Peyer's patch (tissue), 4 donors: ENCODE results near the gene BMP6. TPM values are rescaled to one million over a fixed set of nuclear protein-coding genes. Genes with fewer than 3 reads are reported as not detected.

Experiments
- DNase-seq, 3 donors: peaks; one replicate each; pipeline ENCODE4 v3.0.0-alpha.2; 2017 to 2019
- H3K27ac ChIP-seq, 4 donors: fragments of 200-600 bp; sonication (generic); one replicate each; pipeline ENCODE4 v1.5.1; 2016 to 2019
- H3K27me3 ChIP-seq, 2 donors: fragments of 200-600 bp; sonication (generic); one replicate each; pipeline ENCODE4 v1.5.1; 2019
- H3K36me3 ChIP-seq, 3 donors: fragments of 200-600 bp; sonication (generic); one replicate each; pipeline ENCODE4 v1.5.1; 2016 to 2019
- H3K4me1 ChIP-seq, 4 donors: fragments of 200-600 bp; sonication (generic); one replicate each; pipeline ENCODE4 v1.5.1; 2016 to 2019
- H3K4me3 ChIP-seq, 4 donors: fragments of 200-600 bp; sonication (generic); 1 replicate in 3 of 4; 2 replicates in 1 of 4; pipeline ENCODE4 v1.5.1; 2016 to 2019; ENCODE audit warnings: mild to moderate bottlenecking in 1 of 4
- H3K9me3 ChIP-seq, 4 donors: fragments of 200-600 bp; sonication (generic); one replicate each; pipeline ENCODE4 v1.5.1; 2016 to 2019; ENCODE audit warnings: mild to moderate bottlenecking in 1 of 4
- POLR2A ChIP-seq, 2 donors: fragments of 450-650 bp; IDR thresholded peaks; one replicate each; pipeline ENCODE4 v1.5.1; 2017; ENCODE audit warnings: antibody characterized with exemption in 2 of 2, mild to moderate bottlenecking in 2 of 2, moderate library complexity in 2 of 2
- total RNA-seq, 4 donors: library from RNA; depleted of rRNA; stranded (reverse); fragments of >200 nt; gene quantifications; one replicate each; pipeline ENCODE4 v1.1.0, GENCODE V29; 2016
- TF ChIP-seq, protein P1 (sequence below), 6 experiments: fragments of 450-650 bp in 4 of 6; fragments of 200-600 bp in 2 of 6; sonication (generic) in 1 of 6; IDR thresholded peaks; one replicate each; pipeline ENCODE4 v1.5.1; 2017 to 2019; ENCODE audit warnings: antibody characterized with exemption in 6 of 6, mild to moderate bottlenecking in 3 of 6, moderate library complexity in 1 of 6

BMP6 gene
- total RNA-seq, 4 donors from 2014 or later, result 0.88 to 3.6 (median 2.2) TPM

DNA sequence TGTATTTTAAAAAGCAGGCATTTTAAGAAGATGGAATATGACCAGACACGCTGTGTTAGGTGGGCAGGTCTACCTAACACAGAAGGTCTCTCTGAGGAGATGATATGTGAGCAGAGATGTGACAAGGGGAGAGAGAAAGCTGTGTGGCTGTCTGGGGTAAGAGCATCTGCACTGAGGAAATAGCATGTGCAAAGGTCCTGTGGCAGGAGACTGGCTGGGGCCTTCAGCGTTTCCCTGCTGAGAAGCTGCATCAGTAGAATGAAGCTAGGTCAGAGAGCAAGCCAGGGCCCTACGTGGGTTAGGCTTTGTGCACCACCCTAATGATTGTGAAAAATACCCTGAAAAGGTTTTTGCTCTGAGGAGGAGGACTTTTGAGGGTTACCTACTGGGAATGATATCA lies 97.7 kb downstream of the BMP6 start:
- H3K9me3 ChIP-seq, result no peaks in the 10 kb centered on the region
- no peaks in the 10 kb centered on the region for H3K27me3 ChIP-seq
- no peaks in the 10 kb centered on the region for H3K4me1 ChIP-seq
- TF ChIP-seq, protein P1, sequence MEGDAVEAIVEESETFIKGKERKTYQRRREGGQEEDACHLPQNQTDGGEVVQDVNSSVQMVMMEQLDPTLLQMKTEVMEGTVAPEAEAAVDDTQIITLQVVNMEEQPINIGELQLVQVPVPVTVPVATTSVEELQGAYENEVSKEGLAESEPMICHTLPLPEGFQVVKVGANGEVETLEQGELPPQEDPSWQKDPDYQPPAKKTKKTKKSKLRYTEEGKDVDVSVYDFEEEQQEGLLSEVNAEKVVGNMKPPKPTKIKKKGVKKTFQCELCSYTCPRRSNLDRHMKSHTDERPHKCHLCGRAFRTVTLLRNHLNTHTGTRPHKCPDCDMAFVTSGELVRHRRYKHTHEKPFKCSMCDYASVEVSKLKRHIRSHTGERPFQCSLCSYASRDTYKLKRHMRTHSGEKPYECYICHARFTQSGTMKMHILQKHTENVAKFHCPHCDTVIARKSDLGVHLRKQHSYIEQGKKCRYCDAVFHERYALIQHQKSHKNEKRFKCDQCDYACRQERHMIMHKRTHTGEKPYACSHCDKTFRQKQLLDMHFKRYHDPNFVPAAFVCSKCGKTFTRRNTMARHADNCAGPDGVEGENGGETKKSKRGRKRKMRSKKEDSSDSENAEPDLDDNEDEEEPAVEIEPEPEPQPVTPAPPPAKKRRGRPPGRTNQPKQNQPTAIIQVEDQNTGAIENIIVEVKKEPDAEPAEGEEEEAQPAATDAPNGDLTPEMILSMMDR (IDR thresholded peaks at IDR 0.05), result no peak
- TF ChIP-seq POLR2A (IDR thresholded peaks at IDR 0.05), result no peak
- H3K27ac ChIP-seq, result no peak overlapping the region
- no peak overlapping the region for H3K4me3 ChIP-seq
- no peaks in the 10 kb centered on the region for H3K36me3 ChIP-seq
- DNase-seq, result no peak

DNA sequence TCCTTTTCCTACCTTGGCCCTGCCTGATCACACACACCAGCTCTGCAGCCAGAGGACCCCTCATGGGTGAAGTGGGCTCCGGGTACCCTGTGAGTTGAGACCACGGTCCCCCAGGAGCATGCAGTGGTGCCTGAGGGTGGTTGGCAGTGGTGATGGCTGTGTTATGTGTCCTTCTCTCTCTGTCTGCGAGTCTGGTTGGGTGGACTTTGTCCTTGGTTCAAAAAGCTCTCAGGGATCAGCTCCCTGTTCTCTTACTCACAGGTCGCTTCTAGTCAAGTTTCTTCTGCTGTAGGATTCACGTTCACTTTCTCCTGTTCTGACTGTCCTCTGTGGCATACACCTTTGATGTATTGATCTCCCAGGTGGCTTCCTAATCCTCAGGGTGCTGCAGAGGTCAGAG lies 100.1 kb downstream of the BMP6 start:
- DNase-seq, result no peak
- H3K27ac ChIP-seq, result no peak overlapping the region
- H3K27me3 ChIP-seq, result no peaks in the 10 kb centered on the region
- H3K4me1 ChIP-seq, result no peaks in the 10 kb centered on the region
- H3K4me3 ChIP-seq, result no peak overlapping the region
- H3K36me3 ChIP-seq, result no peaks in the 10 kb centered on the region
- TF ChIP-seq POLR2A (IDR thresholded peaks at IDR 0.05), result no peak
- TF ChIP-seq, protein P1 (IDR thresholded peaks at IDR 0.05), result no peak
- H3K9me3 ChIP-seq, result no peaks in the 10 kb centered on the region

DNA sequence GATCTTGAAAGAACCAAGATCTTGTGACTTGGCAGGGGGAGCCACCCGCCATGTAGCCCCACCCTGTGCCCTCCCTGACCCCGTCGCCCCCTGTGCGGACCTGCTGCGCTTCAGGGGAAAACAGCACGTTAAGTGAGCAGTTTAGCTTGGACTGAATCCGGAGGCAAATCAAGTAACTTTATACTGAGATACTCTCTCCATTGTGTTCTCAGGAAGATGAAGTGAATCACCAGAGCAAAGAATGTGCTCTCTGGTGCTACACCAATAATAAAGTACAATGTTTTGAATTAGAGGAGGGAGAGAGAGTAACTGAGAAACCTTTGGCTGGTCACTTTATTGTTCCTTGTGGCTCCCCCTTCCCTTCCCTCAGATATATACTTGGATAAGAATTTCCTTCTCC lies 101.2 kb downstream of the BMP6 start:
- H3K9me3 ChIP-seq, result no peaks in the 10 kb centered on the region
- no peak for DNase-seq
- TF ChIP-seq POLR2A (IDR thresholded peaks at IDR 0.05), result no peak
- TF ChIP-seq, protein P1 (IDR thresholded peaks at IDR 0.05), result no peak
- no peak overlapping the region for H3K4me3 ChIP-seq
- no peaks in the 10 kb centered on the region for H3K27me3 ChIP-seq
- no peaks in the 10 kb centered on the region for H3K36me3 ChIP-seq
- no peaks in the 10 kb centered on the region for H3K4me1 ChIP-seq
- no peak overlapping the region for H3K27ac ChIP-seq

DNA sequence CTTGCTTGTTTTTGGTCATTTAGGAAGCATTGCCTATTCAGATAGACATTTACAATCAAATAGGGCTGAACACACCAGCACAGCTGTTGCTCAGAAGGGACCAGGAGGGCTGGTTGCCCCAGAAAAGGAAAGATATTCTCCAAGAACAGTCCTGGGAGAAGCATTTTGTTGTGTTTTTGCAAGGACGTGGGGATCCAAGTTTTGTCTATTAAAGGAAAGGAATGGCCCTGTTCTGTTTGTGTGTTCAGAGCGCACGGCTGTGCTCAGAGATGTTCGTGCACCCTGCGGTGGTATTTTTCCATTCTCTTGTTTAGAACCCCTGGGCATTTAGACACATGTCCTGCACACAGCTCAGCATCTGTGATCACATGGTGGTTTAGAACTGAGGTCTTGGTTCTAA lies 102.2 kb downstream of the BMP6 start:
- TF ChIP-seq POLR2A (IDR thresholded peaks at IDR 0.05), result no peak
- TF ChIP-seq, protein P1 (IDR thresholded peaks at IDR 0.05), result no peak
- H3K4me1 ChIP-seq, result no peaks in the 10 kb centered on the region
- H3K36me3 ChIP-seq, result no peaks in the 10 kb centered on the region
- H3K4me3 ChIP-seq, result no peak overlapping the region
- no peaks in the 10 kb centered on the region for H3K9me3 ChIP-seq
- DNase-seq, result no peak
- no peak overlapping the region for H3K27ac ChIP-seq
- H3K27me3 ChIP-seq, result no peaks in the 10 kb centered on the region

DNA sequence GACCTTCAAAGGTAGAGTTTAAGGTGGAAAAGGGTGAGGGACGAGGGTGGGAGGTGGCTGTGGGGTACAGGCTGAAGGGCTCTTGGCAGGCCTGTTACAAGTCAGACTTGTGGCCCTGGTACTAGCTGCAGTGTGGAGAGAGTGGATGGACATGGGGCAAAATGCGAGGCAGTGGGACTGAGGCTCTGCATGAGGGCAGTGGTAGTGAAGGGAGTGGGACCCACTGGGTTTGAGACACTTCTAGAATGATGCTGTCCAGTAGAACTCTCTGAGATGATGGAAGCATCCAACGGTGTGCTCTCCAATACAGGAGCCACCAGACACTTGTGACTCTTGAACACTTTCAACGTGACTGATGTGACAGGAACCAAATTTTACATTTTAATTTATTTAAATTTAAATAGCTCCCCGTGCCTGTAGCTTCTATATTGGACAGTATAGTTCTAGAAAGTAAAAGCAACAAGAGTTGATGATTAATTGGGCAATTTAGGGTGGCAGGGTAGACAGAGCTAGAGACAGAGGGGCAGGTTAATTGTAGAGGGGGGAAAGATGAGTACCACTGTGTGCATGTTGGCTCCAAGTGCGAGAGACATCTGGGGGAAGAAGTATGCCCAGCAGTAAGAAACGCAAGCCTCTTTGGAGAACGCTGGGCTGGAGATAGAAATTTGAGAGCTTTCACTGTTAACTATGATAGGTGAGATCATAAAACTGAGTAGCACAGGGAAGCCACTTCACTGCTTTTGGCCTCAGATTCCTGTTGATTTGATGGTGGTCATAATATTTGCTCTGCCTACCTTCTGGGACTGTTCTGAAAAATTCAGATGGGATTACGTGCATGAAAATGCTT lies 107.2 kb downstream of the BMP6 start:
- DNase-seq, result no peak
- Histone ChIP-seq H3K27ac (no peak overlapping the region), H3K4me1 (no peaks in the 10 kb centered on the region), H3K9me3 (no peaks in the 10 kb centered on the region), H3K4me3 (no peak overlapping the region), H3K27me3 (no peaks in the 10 kb centered on the region), H3K36me3 (no peaks in the 10 kb centered on the region)
- TF ChIP-seq, protein P1 (IDR thresholded peaks at IDR 0.05), result no peak
- TF ChIP-seq POLR2A (IDR thresholded peaks at IDR 0.05), result no peak
